Fibroblast of skin of left quadriceps (primary cell): ENCODE results near the gene SLC35F4.
"Not testable (repeated sequence)": the region's sequence is repeated elsewhere in the genome, so short reads cannot be mapped to it uniquely, and the experiment has no call there.

ENCODE experiments used
- DNase-seq, 2 experiments: peaks; one replicate each; pipeline ENCODE4 v3.0.0-alpha.2; 2013; ENCODE audit warnings: low read depth in 2 of 2

Gene SLC35F4

GRCh38 chr14:57865403-57866198 is at the start of gene SLC35F4:
SLC35F4 (minus strand) TSS chr14:57866092.
- no peak for DNase-seq

- no peak for DNase-seq
Measured at GRCh38 chr14:57909626-57910025, 43.7 kb upstream of the SLC35F4 start.

DNA sequence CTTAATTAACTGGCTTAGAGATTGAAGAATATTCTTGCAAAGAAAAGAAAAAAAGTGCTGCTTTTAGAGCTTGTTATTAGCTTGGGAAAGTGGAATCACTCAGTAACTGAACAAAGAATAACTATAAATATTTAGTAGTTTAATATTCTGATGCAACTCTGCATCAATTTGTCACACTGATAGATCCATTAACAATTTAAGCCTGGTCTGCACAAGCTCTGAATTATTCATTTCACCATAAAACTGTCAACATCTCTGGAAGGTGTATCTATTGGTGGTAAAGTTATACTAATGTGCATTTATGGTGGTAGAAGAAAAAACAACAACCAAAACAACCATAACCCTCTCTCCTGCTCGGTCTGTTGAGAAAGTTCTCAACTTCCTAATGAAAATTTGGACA is 38.1 kb upstream of the SLC35F4 start:
- no peak for DNase-seq

GRCh38 chr14:57898837-57899572 is 33.1 kb upstream of the SLC35F4 start:
- no peak for DNase-seq

DNA sequence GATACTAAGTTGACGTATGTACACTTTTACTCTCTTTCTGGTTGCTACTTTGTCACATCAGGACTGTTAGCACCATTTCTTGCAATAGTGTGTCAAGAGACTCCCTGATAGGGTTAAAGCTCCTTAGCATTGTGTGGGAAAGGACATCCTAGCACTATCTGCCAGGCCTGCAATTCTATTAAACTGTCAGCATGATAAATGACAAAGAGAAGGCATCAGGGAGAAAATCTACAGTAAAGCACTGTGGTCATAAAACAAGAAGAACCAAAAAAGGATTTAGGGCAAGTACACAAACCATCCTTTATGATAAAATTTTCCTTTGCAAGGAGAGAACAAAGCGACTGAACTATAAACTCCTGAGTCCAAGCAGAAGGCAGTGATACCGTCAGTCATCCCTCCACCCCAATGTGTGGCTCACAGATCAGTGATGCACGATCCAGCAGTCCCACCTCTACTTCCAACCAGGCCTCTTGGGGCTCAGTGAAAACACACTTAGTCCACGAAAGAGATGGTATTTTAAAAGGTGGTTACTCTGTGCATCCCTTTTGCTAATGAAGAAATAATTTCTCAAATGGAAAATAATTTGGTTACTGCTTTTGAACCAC is 31.4 kb upstream of the SLC35F4 start:
- no peak for DNase-seq

GRCh38 chr14:57889245-57889644 is 23.4 kb upstream of the SLC35F4 start:
- no peak for DNase-seq

DNA sequence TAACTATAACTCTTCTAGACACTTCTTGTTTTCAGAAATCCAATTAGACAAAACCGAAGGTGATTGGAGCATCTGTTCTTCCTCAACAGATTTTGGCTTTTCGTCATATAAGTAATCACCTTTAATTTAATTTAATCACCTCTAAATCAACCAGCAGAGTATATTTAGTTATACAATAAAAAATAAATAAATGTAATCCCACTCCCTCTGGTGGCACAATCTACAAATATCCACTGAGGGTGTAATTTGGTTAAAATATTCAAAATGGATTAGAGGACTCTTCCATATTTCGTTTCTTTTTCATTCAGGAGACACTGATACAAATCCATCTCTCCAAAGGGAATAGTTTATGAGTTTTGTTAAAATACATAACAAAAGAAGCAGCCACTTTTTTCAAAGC is 18.3 kb upstream of the SLC35F4 start:
- DNase-seq = no peak

DNA sequence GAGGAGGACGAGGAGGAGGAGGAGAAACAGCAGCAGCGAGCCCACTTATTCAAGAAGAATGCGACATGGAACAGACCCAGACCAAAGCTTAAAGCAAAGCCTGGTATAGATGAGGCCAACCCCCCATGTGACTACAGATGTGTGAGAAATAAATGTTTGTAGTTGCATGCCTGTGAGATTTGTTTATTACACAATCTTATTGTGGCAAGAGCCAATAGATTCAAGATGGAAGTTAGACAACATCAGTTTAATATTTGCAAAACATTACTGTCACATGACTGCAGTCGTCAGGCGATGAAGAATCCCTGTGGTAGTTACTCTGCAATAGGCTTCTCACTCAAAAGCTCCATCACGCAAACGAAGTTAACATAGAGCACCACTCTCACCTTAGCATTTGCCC is 17.2 kb upstream of the SLC35F4 start:
- no peak for DNase-seq

GRCh38 chr14:57879516-57879915 is 13.6 kb upstream of the SLC35F4 start:
- no peak for DNase-seq

- no peak for DNase-seq
Measured at GRCh38 chr14:57875985-57876384, 10.1 kb upstream of the SLC35F4 start.

GRCh38 chr14:57875296-57875695 is 9.4 kb upstream of the SLC35F4 start:
- DNase-seq = no peak

- peak in 1 of 2 experiments; percentile 51 for DNase-seq
Measured at GRCh38 chr14:57871459-57872080, 5.7 kb upstream of the SLC35F4 start.

DNA sequence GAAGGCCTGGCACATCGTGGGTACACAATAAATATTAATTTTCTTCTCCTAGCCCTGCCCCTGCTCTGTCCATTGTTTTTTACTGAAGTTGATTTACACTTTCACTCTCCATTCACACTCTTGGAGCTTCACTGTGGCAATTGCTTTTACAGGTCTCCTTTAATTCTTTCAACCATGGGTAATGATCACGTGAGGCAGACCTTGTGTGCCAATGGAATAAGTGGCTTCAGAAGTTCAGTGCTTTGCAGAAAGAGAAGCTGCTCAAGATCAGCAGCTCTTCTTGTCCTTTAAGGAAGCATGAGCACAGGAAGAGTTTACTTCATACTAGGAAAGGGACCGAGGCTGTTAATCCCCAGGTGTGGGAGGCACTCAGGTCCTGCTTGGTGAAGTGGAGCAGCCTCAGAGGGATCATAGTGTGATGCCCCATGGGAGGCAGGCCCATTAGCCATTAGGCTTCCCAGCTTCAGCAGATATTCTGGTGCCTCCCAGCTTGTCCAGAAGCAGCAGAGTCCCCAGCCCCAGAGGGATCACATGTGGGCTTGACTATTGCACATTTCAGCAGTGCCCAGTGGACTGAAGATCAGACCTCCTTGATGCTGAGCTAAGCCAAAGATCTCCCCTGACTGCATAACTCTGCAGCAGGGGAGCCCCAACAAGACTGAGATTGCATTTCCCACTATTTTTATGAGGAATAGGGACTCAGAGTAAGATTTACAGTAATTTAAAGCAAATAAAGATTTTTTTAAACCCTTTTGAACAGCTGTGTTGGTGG is 5.0 kb upstream of the SLC35F4 start:
- no peak for DNase-seq

DNA sequence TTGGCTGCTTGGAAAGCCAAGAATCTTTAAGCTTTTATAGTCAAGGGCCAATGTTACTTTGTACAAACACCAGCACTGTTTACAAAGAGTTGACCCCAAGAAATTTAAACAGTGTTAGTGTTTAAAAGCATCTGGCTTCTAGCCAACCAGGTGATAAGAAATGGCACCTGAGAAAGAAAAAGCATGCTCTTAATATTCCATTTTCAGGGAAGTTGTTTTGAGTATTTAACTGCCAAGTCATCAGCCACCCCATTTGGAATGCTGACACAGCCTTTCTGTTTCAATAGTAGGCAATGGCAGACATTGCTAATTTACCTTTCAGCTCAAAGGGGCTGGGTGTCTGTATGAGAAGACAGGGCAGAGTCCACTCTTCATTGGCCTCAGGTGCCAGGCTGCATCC is 3.7 kb upstream of the SLC35F4 start:
- DNase-seq = no peak

GRCh38 chr14:57866199-57866705 is 360 bp upstream of the SLC35F4 start:
- no peak for DNase-seq

- DNase-seq = no peak
Measured at GRCh38 chr14:57865066-57865402, 858 bp downstream of the SLC35F4 start.

- no peak for DNase-seq
Measured at GRCh38 chr14:57864659-57865058, 1.2 kb downstream of the SLC35F4 start.

DNA sequence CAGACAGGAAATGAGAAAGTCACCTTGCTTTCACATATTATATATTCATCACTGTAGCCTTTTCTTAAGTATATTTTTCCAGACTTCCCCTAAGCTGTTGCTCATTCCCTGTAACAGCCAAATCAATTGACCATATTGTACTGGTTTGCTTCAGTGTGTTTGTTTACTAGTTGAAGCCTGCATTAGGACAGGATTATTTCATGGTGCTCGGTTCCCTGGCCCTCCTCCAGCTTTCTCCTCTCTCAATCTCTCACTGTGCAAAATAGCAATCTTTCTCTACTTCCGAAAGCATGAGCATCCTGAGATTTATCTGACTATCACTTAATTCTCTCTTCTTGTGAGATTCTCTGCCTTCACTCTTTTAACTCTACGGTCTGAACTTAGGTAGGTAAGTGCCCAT is 2.4 kb downstream of the SLC35F4 start:
- DNase-seq = no peak

DNA sequence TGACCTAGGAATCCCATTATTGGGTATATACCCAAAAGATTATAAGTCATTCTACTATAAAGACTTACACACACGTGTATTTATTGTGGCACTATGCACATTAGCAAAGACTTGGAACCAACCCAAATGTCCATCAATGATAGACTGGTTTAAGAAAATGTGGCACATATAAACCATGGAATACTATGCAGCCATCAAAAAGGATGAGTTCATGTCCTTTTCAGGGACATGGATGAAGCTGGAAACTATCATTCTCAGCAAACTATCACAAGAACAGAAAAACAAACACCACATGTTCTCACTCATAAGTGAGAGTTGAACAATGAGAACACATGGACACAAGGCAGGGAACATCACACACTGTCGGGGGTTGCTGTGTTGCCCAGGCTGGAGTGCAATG is 10.2 kb downstream of the SLC35F4 start:
- not testable (repeated sequence) for DNase-seq

DNA sequence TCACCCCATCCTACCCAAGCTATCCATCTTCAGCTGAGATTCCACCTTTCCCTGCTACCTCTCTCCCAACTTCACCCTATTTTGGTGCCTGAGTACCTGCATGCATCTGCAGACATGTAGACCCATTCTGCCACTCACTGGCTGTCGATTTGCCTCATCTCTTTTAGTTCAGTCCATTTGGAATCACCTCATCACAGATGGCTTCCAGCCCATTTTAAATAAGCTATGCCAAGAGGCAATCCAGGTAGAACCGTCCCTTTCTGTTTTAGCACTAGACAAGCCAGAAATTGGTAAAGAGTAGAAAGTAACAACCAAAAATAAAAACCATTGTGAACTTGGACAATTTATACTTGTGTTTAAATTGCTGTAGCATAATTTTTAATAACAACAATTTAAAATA is 11.3 kb downstream of the SLC35F4 start:
- no peak for DNase-seq

GRCh38 chr14:57851354-57851753 is 14.5 kb downstream of the SLC35F4 start:
- DNase-seq = no peak

DNA sequence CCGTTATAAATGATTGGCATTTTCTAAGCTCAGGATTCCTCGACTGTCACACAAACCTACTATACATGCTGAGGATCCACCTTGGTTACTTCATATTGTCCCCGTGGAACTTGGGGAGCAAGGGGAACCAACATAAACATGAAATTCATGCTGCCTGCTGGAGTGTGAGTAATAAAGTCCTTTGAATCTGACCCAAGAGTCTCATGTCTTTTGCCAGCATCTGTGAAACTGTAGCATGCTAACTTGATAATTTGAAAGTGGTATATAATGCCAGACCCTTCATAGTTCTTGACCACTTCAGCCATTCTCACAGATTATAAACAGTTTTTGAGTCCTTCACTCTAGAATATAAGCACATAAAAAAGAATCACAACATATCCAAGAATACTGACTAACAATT is 17.1 kb downstream of the SLC35F4 start:
- DNase-seq = no peak
